ENCODE results near the gene ANTXRL. TPM values are rescaled to one million over a fixed set of nuclear protein-coding genes. Genes with fewer than 3 reads are reported as not detected.
"Not testable (repeated sequence)": the region's sequence is repeated elsewhere in the genome, so short reads cannot be mapped to it uniquely, and the experiment has no call there.

The ANTXRL gene
- total RNA-seq, 1 experiment from 2014 or later, result not detected

DNA sequence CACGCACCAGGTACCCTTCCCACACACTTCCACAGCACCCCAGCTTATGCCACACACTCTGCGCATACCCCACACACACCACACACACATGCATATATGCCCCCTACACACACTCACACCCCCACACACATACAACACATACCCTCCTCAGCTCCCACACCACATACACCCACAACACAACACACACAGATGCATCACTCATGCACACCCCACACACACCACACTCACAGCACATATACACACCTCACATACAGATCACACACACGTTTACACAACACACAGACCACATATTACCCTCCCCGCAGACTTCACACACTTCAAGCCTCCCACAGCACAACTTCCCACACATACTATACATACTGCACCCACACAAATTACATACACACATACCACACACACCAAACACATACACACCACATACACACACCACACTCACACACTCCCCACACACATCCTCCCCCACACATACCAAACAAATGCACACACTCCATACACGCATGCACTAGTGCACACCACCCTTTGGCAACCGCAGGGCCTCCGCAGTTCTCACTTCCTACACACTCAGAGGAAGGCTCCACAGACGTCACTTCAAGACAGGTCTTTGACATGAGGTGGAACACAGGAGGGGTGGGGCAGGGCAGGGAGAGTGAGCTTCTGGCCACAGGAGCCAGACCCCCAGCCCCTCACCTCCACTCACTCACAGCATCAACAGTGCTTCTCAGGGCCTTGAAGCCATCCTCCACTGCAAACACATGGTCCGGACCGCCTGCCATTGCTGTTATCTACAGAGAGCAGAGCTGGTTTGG lies 18.5 kb upstream of the ANTXRL start:
- ATAC-seq (no peak), DNase-seq (no peak)
- H3K4me2 ChIP-seq (ENCODE audit: low read length), result no peak overlapping the region
- no peaks in the 10 kb centered on the region for H3K9me3 ChIP-seq (ENCODE audit: low read length)
- ChIA-PET CTCF (no interaction called here), POLR2A (ENCODE audit: unreplicated experiment) (no interaction called here)
- H2AFZ ChIP-seq (ENCODE audit: low read length), result no peak overlapping the region
- no peak overlapping the region for H3K4me3 ChIP-seq (ENCODE audit: low read length)
- H3K36me3 ChIP-seq (ENCODE audit: low read depth, low read length), result no peaks in the 10 kb centered on the region
- no peak overlapping the region for H3K27ac ChIP-seq (ENCODE audit: low read length)
- no peaks in the 10 kb centered on the region for H3K79me2 ChIP-seq (ENCODE audit: low read length)
- H3F3A ChIP-seq (ENCODE audit: low read length, unreplicated experiment), result no peaks in the 10 kb centered on the region
- TF ChIP-seq EZH2phosphoT487 (IDR thresholded peaks at IDR 0.05; ENCODE audit: borderline replicate concordance, low read length) (no peak), CTCF (conservative IDR thresholded peaks at IDR 0.05; ENCODE audit: low read depth, low read length) (no peak), EZH2 (IDR thresholded peaks at IDR 0.05; ENCODE audit: low read length, unreplicated experiment) (no peak)
- no peaks in the 10 kb centered on the region for H3K4me1 ChIP-seq (ENCODE audit: insufficient read depth, low read length)
- no peak overlapping the region for H3K9ac ChIP-seq (ENCODE audit: low read length)
- no peaks in the 10 kb centered on the region for H3K9me2 ChIP-seq (replicated peaks; ENCODE audit: low read length)
- H4K20me1 ChIP-seq (ENCODE audit: low read length), result no peaks in the 10 kb centered on the region
- BruUV-seq (replicated peaks), result no TSS peak
- no peaks in the 10 kb centered on the region for H3K27me3 ChIP-seq (ENCODE audit: low read length)
- intact Hi-C loops (cut with micrococcal nuclease), result no loop called here

- H4K20me1 ChIP-seq (ENCODE audit: low read length); H3K9me2 ChIP-seq (replicated peaks; ENCODE audit: low read length); DNase-seq; H3K9ac ChIP-seq (ENCODE audit: low read length); H3K27ac ChIP-seq (ENCODE audit: low read length); H3K79me2 ChIP-seq (ENCODE audit: low read length); H3K9me3 ChIP-seq (ENCODE audit: low read length); intact Hi-C loops (cut with micrococcal nuclease); H3K4me1 ChIP-seq (ENCODE audit: insufficient read depth, low read length); H3K4me3 ChIP-seq (ENCODE audit: low read length); H3F3A ChIP-seq (ENCODE audit: low read length, unreplicated experiment); CTCF ChIA-PET; H3K27me3 ChIP-seq (ENCODE audit: low read length); POLR2A ChIA-PET (ENCODE audit: unreplicated experiment); ATAC-seq; H3K4me2 ChIP-seq (ENCODE audit: low read length); H3K36me3 ChIP-seq (ENCODE audit: low read depth, low read length); BruUV-seq (replicated peaks); H2AFZ ChIP-seq (ENCODE audit: low read length): not testable (repeated sequence)
Measured at GRCh38 chr10:46269554-46270053, 17.2 kb upstream of the ANTXRL start.

- H3F3A ChIP-seq (ENCODE audit: low read length, unreplicated experiment), result no peaks in the 10 kb centered on the region
- H3K9me3 ChIP-seq (ENCODE audit: low read length), result no peaks in the 10 kb centered on the region
- no peaks in the 10 kb centered on the region for H3K27me3 ChIP-seq (ENCODE audit: low read length)
- DNase-seq, result no peak
- no peak overlapping the region for H3K4me3 ChIP-seq (ENCODE audit: low read length)
- H3K4me1 ChIP-seq (ENCODE audit: insufficient read depth, low read length), result no peaks in the 10 kb centered on the region
- intact Hi-C loops (cut with micrococcal nuclease), result no loop called here
- no peaks in the 10 kb centered on the region for H3K9me2 ChIP-seq (replicated peaks; ENCODE audit: low read length)
- ChIA-PET CTCF (no interaction called here), POLR2A (ENCODE audit: unreplicated experiment) (no interaction called here)
- TF ChIP-seq EZH2 (IDR thresholded peaks at IDR 0.05; ENCODE audit: low read length, unreplicated experiment) (no peak), CTCF (conservative IDR thresholded peaks at IDR 0.05; ENCODE audit: low read depth, low read length) (no peak), EZH2phosphoT487 (IDR thresholded peaks at IDR 0.05; ENCODE audit: borderline replicate concordance, low read length) (no peak)
- ATAC-seq, result no peak
- no peaks in the 10 kb centered on the region for H3K36me3 ChIP-seq (ENCODE audit: low read depth, low read length)
- H3K9ac ChIP-seq (ENCODE audit: low read length), result no peak overlapping the region
- H2AFZ ChIP-seq (ENCODE audit: low read length), result no peak overlapping the region
- BruUV-seq (replicated peaks), result no TSS peak
- no peak overlapping the region for H3K27ac ChIP-seq (ENCODE audit: low read length)
- no peaks in the 10 kb centered on the region for H4K20me1 ChIP-seq (ENCODE audit: low read length)
- no peaks in the 10 kb centered on the region for H3K79me2 ChIP-seq (ENCODE audit: low read length)
- no peak overlapping the region for H3K4me2 ChIP-seq (ENCODE audit: low read length)
Measured at GRCh38 chr10:46270086-46270811, 16.5 kb upstream of the ANTXRL start.

DNA sequence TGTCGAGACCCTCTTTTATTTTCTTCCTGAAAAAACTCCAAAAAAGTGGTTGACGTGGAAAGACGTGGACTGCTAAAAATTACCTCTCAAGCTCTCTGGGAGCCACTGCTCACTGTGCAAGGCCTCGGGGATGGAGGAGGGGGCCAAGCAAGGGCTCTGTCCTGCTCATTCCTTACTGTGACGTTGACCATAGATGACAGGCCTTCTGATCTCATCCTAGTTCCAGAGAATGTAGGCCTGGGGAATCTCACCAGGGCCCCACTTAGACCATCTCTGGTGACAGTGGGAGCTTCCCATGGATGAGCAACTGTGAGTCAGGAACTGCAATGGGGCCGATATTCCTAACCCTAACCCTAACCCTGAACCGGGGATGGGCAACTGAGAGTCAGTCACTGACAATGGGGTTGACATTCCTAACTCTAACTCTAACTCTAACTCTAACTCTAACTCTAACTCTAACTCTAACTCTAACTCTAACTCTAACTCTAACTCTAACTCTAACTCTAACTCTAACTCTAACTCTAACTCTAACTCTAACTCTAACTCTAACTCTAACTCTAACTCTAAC lies 15.8 kb upstream of the ANTXRL start:
- CTCF ChIA-PET; BruUV-seq (replicated peaks); intact Hi-C loops (cut with micrococcal nuclease); H2AFZ ChIP-seq (ENCODE audit: low read length); H3K4me1 ChIP-seq (ENCODE audit: insufficient read depth, low read length); H3K9me2 ChIP-seq (replicated peaks; ENCODE audit: low read length); H3K9ac ChIP-seq (ENCODE audit: low read length); H3K79me2 ChIP-seq (ENCODE audit: low read length); H3K9me3 ChIP-seq (ENCODE audit: low read length); DNase-seq; H4K20me1 ChIP-seq (ENCODE audit: low read length); ATAC-seq; H3F3A ChIP-seq (ENCODE audit: low read length, unreplicated experiment); H3K27me3 ChIP-seq (ENCODE audit: low read length); H3K4me2 ChIP-seq (ENCODE audit: low read length); POLR2A ChIA-PET (ENCODE audit: unreplicated experiment); H3K27ac ChIP-seq (ENCODE audit: low read length); H3K4me3 ChIP-seq (ENCODE audit: low read length); H3K36me3 ChIP-seq (ENCODE audit: low read depth, low read length): not testable (repeated sequence)

All from PC-3 (cell line).